Neuronal stem cell (in vitro differentiated cells): ENCODE data around the gene NTN5.

Experiments used
- DNase-seq: peaks from one replicate; pipeline ENCODE4 v3.0.0-alpha.2; 2013; ENCODE audit warnings: low spot score
- H2AFZ ChIP-seq: one replicate; pipeline ENCODE4 v1.6.1; 2013; ENCODE audit warnings: mild to moderate bottlenecking, low read length, inconsistent platforms
- H2AK5ac ChIP-seq: 2 replicates; pipeline ENCODE4 v1.6.1; 2013; ENCODE audit warnings: low read depth, mild to moderate bottlenecking, inconsistent platforms, low read length, moderate library complexity, mixed read lengths
- H2BK120ac ChIP-seq: 2 replicates; pipeline ENCODE4 v1.6.1; 2013; ENCODE audit warnings: low read depth, mild to moderate bottlenecking, inconsistent platforms, low read length, moderate library complexity, mixed read lengths
- H2BK12ac ChIP-seq: one replicate; pipeline ENCODE4 v1.6.1; 2013; ENCODE audit warnings: low read length, inconsistent platforms
- H2BK15ac ChIP-seq: 2 replicates; pipeline ENCODE4 v1.6.1; 2013; ENCODE audit warnings: mild to moderate bottlenecking, low read length, inconsistent platforms, mixed read lengths
- H2BK5ac ChIP-seq: one replicate; pipeline ENCODE4 v1.6.1; 2013; ENCODE audit warnings: inconsistent platforms, mild to moderate bottlenecking, low read length, moderate library complexity
- H3K14ac ChIP-seq: one replicate; pipeline ENCODE4 v1.6.1; 2013; ENCODE audit warnings: low read length, inconsistent platforms
- H3K18ac ChIP-seq: 2 replicates; pipeline ENCODE4 v1.6.1; 2013; ENCODE audit warnings: low read length, inconsistent platforms
- H3K23ac ChIP-seq: 2 replicates; pipeline ENCODE4 v1.6.1; 2013; ENCODE audit warnings: low read depth, mild to moderate bottlenecking, mixed read lengths, low read length, inconsistent platforms; ENCODE audit not compliant: poor library complexity
- H3K27ac ChIP-seq: replicated peaks from 3 replicates; pipeline ENCODE4 v1.5.1; 2013; ENCODE audit warnings: low read length, inconsistent platforms
- H3K27me3 ChIP-seq, 3 experiments: 2 replicates each; pipeline ENCODE4 v1.6.1; 2013; ENCODE audit warnings: low read length in 3 of 3, mild to moderate bottlenecking in 2 of 3, inconsistent platforms in 1 of 3, low read depth in 1 of 3, mixed read lengths in 1 of 3, moderate library complexity in 1 of 3; ENCODE audit not compliant: control insufficient read depth in 3 of 3, insufficient read depth in 3 of 3
- H3K36me3 ChIP-seq, 2 donors: replicated peaks in 1 of 2; 2 replicates each; pipeline ENCODE4 v1.6.1; 2013; ENCODE audit warnings: low read length in 2 of 2; ENCODE audit not compliant: control insufficient read depth in 2 of 2, insufficient read depth in 2 of 2
- H3K4ac ChIP-seq: 2 replicates; pipeline ENCODE4 v1.6.1; 2013; ENCODE audit warnings: inconsistent platforms, mild to moderate bottlenecking, low read length, moderate library complexity
- H3K4me1 ChIP-seq, 2 donors: 1 replicate in 1 of 2; 2 replicates in 1 of 2; pipeline ENCODE4 v1.6.1; 2013; ENCODE audit warnings: low read length in 2 of 2, low read depth in 1 of 2; ENCODE audit not compliant: control insufficient read depth in 2 of 2, insufficient read depth in 1 of 2
- H3K4me2 ChIP-seq: one replicate; pipeline ENCODE4 v1.6.1; 2013; ENCODE audit warnings: mild to moderate bottlenecking, low read length, inconsistent platforms; ENCODE audit not compliant: insufficient read depth, poor library complexity, severe bottlenecking
- H3K4me3 ChIP-seq, 2 donors: 2 replicates each; pipeline ENCODE4 v1.5.1; 2013; ENCODE audit warnings: low read length in 2 of 2, mild to moderate bottlenecking in 2 of 2, inconsistent platforms in 1 of 2, moderate library complexity in 1 of 2
- H3K79me1 ChIP-seq: one replicate; pipeline ENCODE4 v1.6.1; 2013; ENCODE audit warnings: low read depth, mild to moderate bottlenecking, inconsistent platforms, low read length, moderate library complexity
- H3K9ac ChIP-seq: one replicate; pipeline ENCODE4 v1.6.1; 2013; ENCODE audit warnings: mild to moderate bottlenecking, low read depth, low read length, inconsistent platforms; ENCODE audit not compliant: poor library complexity
- H3K9me3 ChIP-seq, 2 donors: replicated peaks in 1 of 2; 2 replicates each; pipeline versions ENCODE3 to v1.6.1; 2013; ENCODE audit warnings: low read length in 2 of 2, mild to moderate bottlenecking in 2 of 2, inconsistent platforms in 1 of 2, low read depth in 1 of 2, mixed read lengths in 1 of 2, moderate library complexity in 1 of 2; ENCODE audit not compliant: control insufficient read depth in 2 of 2, insufficient read depth in 1 of 2
- H4K8ac ChIP-seq: one replicate; pipeline ENCODE4 v1.6.1; 2013; ENCODE audit warnings: low read depth, mild to moderate bottlenecking, inconsistent platforms, low read length, moderate library complexity
- H4K91ac ChIP-seq: one replicate; pipeline ENCODE4 v1.6.1; 2013; ENCODE audit warnings: low read length, low read depth, mild to moderate bottlenecking, inconsistent platforms; ENCODE audit not compliant: poor library complexity
- WGBS, 2 donors: extraction: QIAGEN DNeasy Blood & Tissue Kit; methylation state at CpG; one replicate each; pipeline ENCODE4 v1.1.7; 2013; ENCODE audit warnings: missing lambda C conversion rate in 2 of 2, mixed read lengths in 1 of 2; ENCODE audit not compliant: insufficient read length in 2 of 2, insufficient replicate concordance in 1 of 2; ENCODE audit errors: extremely low coverage in 2 of 2; 5-methylcytosine and 5-hydroxymethylcytosine counted together

NTN5 gene

GRCh38 chr19:48636859-48637448 is 35.9 kb downstream of the NTN5 start, which contains the start of gene DBP:
DBP (minus strand) TSS chr19:48637379; CDS start chr19:48636994, 385 bp downstream.
- Histone ChIP-seq H3K4me1 (peaks cover 20 to 36% of the 10 kb centered on the region in 2 donors), H3K4me3 (peak within 1 kb of the TSS; percentile 71 to 78), H2BK5ac (peak within 1 kb of the TSS; percentile 84), H3K14ac (no peak within 1 kb of the TSS), H2BK12ac (no peak within 1 kb of the TSS), H3K27ac (peak within 1 kb of the TSS; percentile 89), H3K4me2 (peak within 1 kb of the TSS; percentile 97), H3K18ac (peak within 1 kb of the TSS; percentile 96), H2AK5ac (peak within 1 kb of the TSS; percentile 60), H3K9ac (peak within 1 kb of the TSS; percentile 92), H3K23ac (peak within 1 kb of the TSS; percentile 34), H2AFZ (peak within 1 kb of the TSS; percentile 77), H3K27me3 (peaks cover 0 to 4% (median 0%) of the 10 kb centered on the region in 3 experiments), H3K79me1 (no peaks in the 10 kb centered on the region), H4K91ac (no peak within 1 kb of the TSS), H4K8ac (no peak within 1 kb of the TSS), H3K36me3 (peaks cover 5 to 9% of the 10 kb centered on the region in 2 donors), H3K4ac (peak within 1 kb of the TSS; percentile 8), H3K9me3 (peaks cover 0 to 3% of the 10 kb centered on the region in 2 donors), H2BK120ac (no peak within 1 kb of the TSS), H2BK15ac (peak within 1 kb of the TSS; percentile 80)
- WGBS, 2 donors, result no CpG with 5 or more reads among the region's 40 CpGs
- DNase-seq, result no peak

GRCh38 chr19:48635966-48636858 is 36.6 kb downstream of the NTN5 start:
- Histone ChIP-seq H2AFZ (peak overlapping the region; percentile 83), H3K27ac (no peak overlapping the region), H2BK120ac (no peak overlapping the region), H3K23ac (peak overlapping the region; percentile 81), H3K18ac (peak overlapping the region; percentile 96), H3K27me3 (peaks cover 0 to 4% (median 0%) of the 10 kb centered on the region in 3 experiments), H3K4me2 (peak overlapping the region; percentile 97), H3K79me1 (no peaks in the 10 kb centered on the region), H3K9ac (peak overlapping the region; percentile 88), H2AK5ac (peak overlapping the region; percentile 60), H4K8ac (no peak overlapping the region), H2BK15ac (peak overlapping the region; percentile 78), H3K9me3 (peaks cover 0 to 3% of the 10 kb centered on the region in 2 donors), H3K36me3 (peaks cover 5 to 10% of the 10 kb centered on the region in 2 donors), H3K4ac (peak overlapping the region; percentile 8), H2BK12ac (no peak overlapping the region), H4K91ac (no peak overlapping the region), H3K14ac (peak overlapping the region; percentile 63), H2BK5ac (peak overlapping the region; percentile 84), H3K4me3 (peak overlapping the region; percentile 71 to 78), H3K4me1 (peaks cover 21 to 39% of the 10 kb centered on the region in 2 donors)
- no peak for DNase-seq
- no CpG with 5 or more reads among the region's 35 CpGs for WGBS, 2 donors

- no CpG with 5 or more reads among the region's 67 CpGs for WGBS, 2 donors
These were observed 37.4 kb downstream of the NTN5 start for GRCh38 chr19:48635263-48635965.

More at GRCh38 chr19:48635263-48635965, 37.4 kb downstream of the NTN5 start:
- no peak overlapping the region for H4K8ac ChIP-seq
- peak overlapping the region; percentile 57 for H3K27ac ChIP-seq
- H2AK5ac ChIP-seq, result peak overlapping the region; percentile 33
- peak overlapping the region; percentile 83 for H2AFZ ChIP-seq
- no peak overlapping the region for H2BK12ac ChIP-seq
- peak overlapping the region; percentile 70 for H2BK15ac ChIP-seq
- no peak overlapping the region for H3K4ac ChIP-seq
- peak overlapping the region; percentile 81 for H3K23ac ChIP-seq
- peak overlapping the region; percentile 97 for H3K4me2 ChIP-seq
- H4K91ac ChIP-seq, result no peak overlapping the region
- H3K18ac ChIP-seq, result peak overlapping the region; percentile 93
- peak; percentile 58 for DNase-seq
- peaks cover 29 to 45% of the 10 kb centered on the region in 2 donors for H3K4me1 ChIP-seq
- H2BK120ac ChIP-seq, result no peak overlapping the region
- peak overlapping the region; percentile 83 for H2BK5ac ChIP-seq
- peak overlapping the region; percentile 71 to 78 for H3K4me3 ChIP-seq
- no peaks in the 10 kb centered on the region for H3K79me1 ChIP-seq
- peaks cover 0 to 4% (median 0%) of the 10 kb centered on the region in 3 experiments for H3K27me3 ChIP-seq
- peaks cover 0 to 3% of the 10 kb centered on the region in 2 donors for H3K9me3 ChIP-seq
- H3K36me3 ChIP-seq, result peaks cover 8 to 10% of the 10 kb centered on the region in 2 donors
- H3K14ac ChIP-seq, result peak overlapping the region; percentile 63
- H3K9ac ChIP-seq, result peak overlapping the region; percentile 88
